Stimulated activated naive CD8-positive, alpha-beta T cell treated with anti-CD3 and anti-CD28 coated beads, Interleukin-15, amount 100 ng/mL, for 72 hours (primary cell): ENCODE results near the gene MYO5B.

Source experiments
- ATAC-seq: fragments of 150-1000 bp; cut with Tn5 transposase; 2 replicates; pipeline ENCODE4 v1.10.0; 2021; ENCODE audit warnings: mild to moderate bottlenecking, moderate library complexity
- DNase-seq, 2 donors: peaks; one replicate each; pipeline ENCODE4 v3.0.0; 2021 to 2022
- H3K27ac Mint-ChIP-seq, 2 donors: one replicate each; pipeline ENCODE4 v1.8.0; 2022; ENCODE audit warnings: mild to moderate bottlenecking in 2 of 2, mixed read lengths in 2 of 2, moderate library complexity in 2 of 2
- H3K27me3 Mint-ChIP-seq: one replicate; pipeline ENCODE4 v1.8.0; 2022; ENCODE audit warnings: mixed read lengths
- H3K4me1 Mint-ChIP-seq: one replicate; pipeline ENCODE4 v1.8.0; 2022; ENCODE audit warnings: mild to moderate bottlenecking, mixed read lengths
- H3K4me3 Mint-ChIP-seq, 2 donors: one replicate each; pipeline ENCODE4 v1.8.0; 2022; ENCODE audit warnings: mild to moderate bottlenecking in 2 of 2, mixed read lengths in 2 of 2, moderate library complexity in 1 of 2
- H3K9me3 Mint-ChIP-seq, 2 donors: one replicate each; pipeline ENCODE4 v1.8.0; 2022; ENCODE audit warnings: mixed read lengths in 2 of 2

The MYO5B gene

DNA sequence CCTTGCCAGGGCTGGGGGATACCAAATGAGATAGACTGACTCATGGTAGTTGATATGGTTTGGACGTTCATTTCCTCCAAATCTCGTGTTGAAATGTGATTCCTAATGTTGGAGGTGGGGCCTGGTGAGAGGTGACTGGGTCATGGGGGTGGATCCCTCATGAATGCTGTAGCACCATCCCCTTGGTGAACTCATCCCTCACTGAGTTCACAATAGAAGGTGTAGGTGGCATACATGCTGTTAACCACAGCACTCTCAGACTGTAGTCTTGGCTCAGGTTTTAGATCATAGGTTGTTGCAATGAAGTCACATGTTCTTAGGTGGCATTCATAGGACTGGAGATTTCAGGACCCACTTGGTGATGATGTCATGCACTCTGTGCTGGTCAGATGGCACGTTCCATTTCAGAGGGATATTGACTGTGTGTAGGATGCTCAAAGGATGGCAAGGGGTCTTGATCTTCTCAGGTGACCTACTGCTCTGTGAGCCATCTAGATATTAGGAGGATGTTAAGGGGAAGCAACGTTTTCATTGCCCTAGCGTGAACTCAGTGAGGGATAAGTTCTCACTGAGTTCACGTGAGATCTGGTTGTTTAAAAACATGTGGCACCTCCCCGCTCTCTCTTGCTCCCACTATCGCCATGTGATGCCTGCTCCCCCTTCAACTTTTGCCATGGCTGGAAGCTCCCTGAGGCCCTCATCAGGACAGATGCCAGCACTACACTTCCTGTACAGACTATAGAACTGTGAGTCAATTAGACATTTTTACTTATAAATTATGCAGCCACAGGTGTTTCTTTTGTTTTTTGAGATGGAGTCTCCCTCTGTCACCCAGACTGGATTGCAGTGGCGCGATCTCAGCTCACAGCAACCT lies 307.8 kb downstream of the MYO5B start:
- no peak overlapping the region for H3K27ac Mint-ChIP-seq
- H3K9me3 Mint-ChIP-seq = no peaks in the 10 kb centered on the region
- H3K27me3 Mint-ChIP-seq = peaks cover 9% of the 10 kb centered on the region
- H3K4me3 Mint-ChIP-seq = no peak overlapping the region
- ATAC-seq (no peak), DNase-seq (no peak)
- no peaks in the 10 kb centered on the region for H3K4me1 Mint-ChIP-seq

DNA sequence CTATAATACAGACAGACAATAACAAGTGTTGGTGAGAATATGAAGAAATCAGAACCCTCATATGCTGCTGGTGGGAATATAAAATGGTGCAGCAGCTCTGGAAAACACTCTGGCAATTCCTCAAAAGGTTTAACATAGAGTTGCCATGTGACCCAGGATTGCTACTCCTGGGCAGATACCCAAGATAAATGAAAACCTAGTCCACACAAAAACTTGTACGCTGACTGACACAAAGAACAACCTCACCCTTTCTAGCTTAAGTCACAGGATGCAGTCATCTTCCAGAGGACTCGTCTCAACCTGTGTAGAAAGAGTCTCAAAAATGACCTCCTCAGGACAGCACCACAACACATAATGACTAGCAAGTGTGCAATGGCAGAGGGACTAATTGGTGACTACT lies 310.0 kb downstream of the MYO5B start:
- peaks cover 0 to 3% of the 10 kb centered on the region in 2 donors for H3K9me3 Mint-ChIP-seq
- H3K4me3 Mint-ChIP-seq = no peak overlapping the region
- ATAC-seq (no peak), DNase-seq (no peak)
- H3K27ac Mint-ChIP-seq = no peak overlapping the region
- H3K27me3 Mint-ChIP-seq = peaks cover 3% of the 10 kb centered on the region
- no peaks in the 10 kb centered on the region for H3K4me1 Mint-ChIP-seq

DNA sequence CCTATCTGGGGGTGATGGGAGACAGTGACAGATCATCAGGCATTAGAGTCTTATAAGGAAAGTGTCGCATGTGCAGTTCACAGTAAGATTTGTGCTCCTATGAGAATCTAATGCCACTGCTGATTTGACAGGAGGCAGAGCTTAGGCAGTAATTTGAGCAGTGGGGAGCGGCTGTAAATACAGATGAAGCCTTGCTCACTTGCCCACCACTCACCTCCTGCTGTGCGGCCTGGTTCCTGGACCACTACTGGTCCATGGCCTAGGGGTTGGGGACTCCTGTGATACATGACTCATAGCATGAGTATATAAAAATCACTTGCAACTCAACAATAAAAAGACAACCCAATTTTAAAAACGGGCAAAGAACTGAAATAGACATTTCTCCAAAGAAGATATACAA lies 310.5 kb downstream of the MYO5B start:
- Mint-ChIP-seq H3K27ac (no peak overlapping the region), H3K4me1 (no peaks in the 10 kb centered on the region), H3K27me3 (peaks cover 8% of the 10 kb centered on the region), H3K4me3 (no peak overlapping the region), H3K9me3 (peaks cover 0 to 3% of the 10 kb centered on the region in 2 donors)
- DNase-seq = no peak
- ATAC-seq = no peak

DNA sequence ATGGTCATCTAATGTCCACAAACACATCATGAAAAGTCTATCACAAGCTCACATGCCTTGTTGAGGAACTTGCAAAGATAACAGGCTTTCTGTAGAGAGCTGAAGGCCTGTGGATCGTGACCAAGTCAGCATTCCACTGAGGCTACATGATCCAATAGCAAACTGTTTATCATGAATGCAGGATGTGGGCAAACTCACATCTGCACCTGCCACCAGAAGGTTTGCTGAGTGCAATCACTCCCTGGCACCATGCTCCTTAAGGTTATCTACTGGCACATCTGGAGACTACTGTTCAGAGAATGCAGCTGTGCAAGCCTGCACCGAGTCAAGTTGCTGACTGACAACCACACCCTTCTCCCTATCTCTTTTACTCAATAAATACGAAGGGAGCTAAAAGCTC lies 314.3 kb downstream of the MYO5B start:
- H3K4me1 Mint-ChIP-seq = no peaks in the 10 kb centered on the region
- no peak for DNase-seq
- no peak overlapping the region for H3K27ac Mint-ChIP-seq
- no peak overlapping the region for H3K4me3 Mint-ChIP-seq
- no peak for ATAC-seq
- peaks cover 26% of the 10 kb centered on the region for H3K27me3 Mint-ChIP-seq
- peaks cover 0 to 3% of the 10 kb centered on the region in 2 donors for H3K9me3 Mint-ChIP-seq

DNA sequence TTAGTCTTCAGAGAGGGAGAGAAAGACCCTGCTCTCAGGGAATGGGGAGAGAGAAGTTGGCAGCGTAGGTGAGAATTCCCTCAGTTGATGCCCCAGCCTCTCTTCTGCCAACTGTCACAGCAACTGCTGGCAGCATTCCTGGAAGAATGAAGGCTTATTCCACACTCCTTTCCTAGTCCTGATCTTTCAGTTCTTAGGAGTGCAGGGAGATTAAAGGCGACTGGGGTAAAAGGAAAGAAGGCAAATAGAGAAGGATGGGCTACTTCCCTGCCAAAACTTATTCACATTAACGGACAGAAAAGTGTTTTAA lies 315.7 kb downstream of the MYO5B start:
- Mint-ChIP-seq H3K27ac (no peak overlapping the region), H3K9me3 (peaks cover 0 to 3% of the 10 kb centered on the region in 2 donors), H3K4me3 (no peak overlapping the region), H3K4me1 (peaks cover 4% of the 10 kb centered on the region), H3K27me3 (peaks cover 30% of the 10 kb centered on the region)
- DNase-seq (no peak), ATAC-seq (no peak)

DNA sequence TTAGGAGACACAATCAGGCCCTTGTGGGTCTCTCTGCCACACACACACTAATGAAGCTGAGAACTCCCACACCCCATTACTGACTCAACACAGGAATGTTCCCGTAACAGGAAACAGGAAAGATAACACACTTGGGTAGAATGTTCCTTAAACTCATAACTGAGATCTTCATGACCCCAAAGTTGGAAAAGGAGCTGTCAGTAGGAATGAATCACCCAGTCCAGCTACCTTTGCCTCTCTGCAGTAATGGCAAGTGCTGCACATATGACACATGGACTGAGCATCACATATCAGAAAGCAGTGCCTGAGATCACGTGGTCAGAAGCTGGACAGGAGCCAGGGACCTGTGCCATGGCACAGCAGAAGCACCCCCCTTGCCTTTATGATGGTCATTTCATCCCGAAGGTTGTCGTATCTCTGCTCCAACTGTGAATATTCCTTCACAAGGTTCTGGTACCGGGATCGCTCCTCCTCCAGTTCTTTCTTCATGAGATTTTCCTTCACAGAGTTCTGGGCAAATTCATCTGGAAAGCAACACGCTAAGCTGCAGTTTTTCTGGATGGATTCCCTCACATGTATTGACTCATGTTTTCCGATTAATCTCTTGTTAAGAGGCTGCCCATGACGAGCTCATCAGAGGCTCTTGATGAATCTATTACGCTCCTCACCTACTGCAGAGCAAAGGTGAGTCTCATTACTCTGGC lies 316.2 kb downstream of the MYO5B start:
- ATAC-seq = no peak
- Mint-ChIP-seq H3K27me3 (peaks cover 30% of the 10 kb centered on the region), H3K9me3 (peaks cover 0 to 3% of the 10 kb centered on the region in 2 donors), H3K27ac (no peak overlapping the region), H3K4me3 (no peak overlapping the region), H3K4me1 (peaks cover 8% of the 10 kb centered on the region)
- DNase-seq = no peak

DNA sequence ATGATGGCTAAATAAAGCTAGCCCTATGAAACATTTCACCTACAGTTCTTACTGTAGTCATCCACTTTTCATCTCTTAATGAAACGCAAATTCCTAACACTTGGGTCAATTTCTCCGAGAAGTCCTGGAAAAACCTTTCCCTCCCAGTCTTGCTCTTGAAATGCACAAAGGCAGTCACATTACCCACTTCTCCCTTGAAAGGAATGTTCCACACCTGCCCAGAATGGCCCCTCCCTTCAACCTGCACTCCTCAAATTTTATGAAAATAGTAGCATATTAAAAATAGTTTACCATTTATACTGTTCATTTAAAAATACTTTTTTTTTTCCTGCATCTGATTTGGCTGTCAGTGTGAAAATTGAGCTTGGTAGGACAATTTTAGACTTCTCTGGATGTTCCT lies 316.9 kb downstream of the MYO5B start:
- no peak overlapping the region for H3K4me3 Mint-ChIP-seq
- H3K27ac Mint-ChIP-seq = no peak overlapping the region
- peaks cover 8% of the 10 kb centered on the region for H3K4me1 Mint-ChIP-seq
- no peak for ATAC-seq
- no peak for DNase-seq
- peaks cover 30% of the 10 kb centered on the region for H3K27me3 Mint-ChIP-seq
- peaks cover 0 to 3% of the 10 kb centered on the region in 2 donors for H3K9me3 Mint-ChIP-seq

DNA sequence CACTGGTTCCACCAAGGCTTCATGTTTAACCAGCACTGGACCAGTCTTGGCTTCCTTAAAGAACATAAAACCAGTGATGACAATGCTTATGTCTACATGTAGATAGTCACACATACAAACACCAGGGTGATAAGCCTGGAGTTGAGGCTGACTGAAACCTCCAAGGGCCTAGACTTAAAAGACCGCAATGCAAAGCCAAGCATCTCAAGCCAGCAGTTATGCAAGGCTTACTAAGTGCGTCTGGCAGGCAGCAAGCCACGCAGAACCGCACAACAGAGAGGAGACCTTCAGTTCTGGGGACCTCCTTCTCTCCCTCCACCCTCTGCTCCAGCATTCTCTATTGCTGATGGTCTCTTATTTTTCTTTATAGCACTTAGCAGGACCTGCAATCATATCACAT lies 318.4 kb downstream of the MYO5B start:
- peaks cover 8% of the 10 kb centered on the region for H3K4me1 Mint-ChIP-seq
- no peak overlapping the region for H3K4me3 Mint-ChIP-seq
- DNase-seq = no peak
- no peak for ATAC-seq
- H3K9me3 Mint-ChIP-seq = peaks cover 0 to 3% of the 10 kb centered on the region in 2 donors
- H3K27me3 Mint-ChIP-seq = peaks cover 30% of the 10 kb centered on the region
- no peak overlapping the region for H3K27ac Mint-ChIP-seq

DNA sequence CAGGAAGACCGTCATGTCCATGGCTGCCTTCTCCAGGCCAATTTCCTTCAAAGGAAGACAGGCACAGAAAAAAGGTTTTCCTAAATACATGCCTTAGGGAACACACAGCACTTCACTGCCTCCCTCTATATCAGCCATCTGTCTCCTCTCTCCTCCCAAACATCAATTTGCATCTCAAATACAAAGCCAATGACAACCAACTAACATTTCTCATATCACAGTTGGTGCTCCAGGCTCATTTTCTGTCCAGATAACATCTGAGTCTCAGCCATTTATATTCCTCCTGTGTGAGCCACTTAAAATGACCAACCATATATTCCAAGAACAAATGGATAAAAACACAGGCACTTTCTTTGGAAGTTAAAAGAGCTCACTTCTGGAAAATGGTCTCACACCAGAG lies 319.2 kb downstream of the MYO5B start:
- Mint-ChIP-seq H3K4me1 (peaks cover 8% of the 10 kb centered on the region), H3K9me3 (no peaks in the 10 kb centered on the region), H3K27ac (no peak overlapping the region), H3K4me3 (no peak overlapping the region), H3K27me3 (peaks cover 30% of the 10 kb centered on the region)
- DNase-seq (no peak), ATAC-seq (no peak)

DNA sequence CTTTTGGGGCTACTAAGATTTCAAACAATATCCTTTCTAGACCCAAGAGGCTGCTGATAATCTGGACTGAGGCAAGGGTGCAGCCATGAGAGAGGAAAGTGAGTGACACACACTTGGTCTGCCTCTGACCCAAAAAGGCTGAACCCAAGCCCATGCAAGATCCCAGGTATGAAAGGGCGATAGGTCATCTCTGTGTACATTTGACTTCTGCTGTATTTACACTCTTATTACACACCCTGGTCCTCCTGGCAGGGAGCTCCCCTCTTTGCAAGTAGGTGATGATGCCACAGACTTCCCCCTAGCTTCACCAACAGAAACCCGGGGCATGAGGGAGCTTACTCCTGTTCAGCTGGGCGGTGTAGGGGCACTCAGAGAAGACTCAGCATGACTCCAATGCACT lies 319.8 kb downstream of the MYO5B start:
- Mint-ChIP-seq H3K4me1 (peaks cover 8% of the 10 kb centered on the region), H3K9me3 (no peaks in the 10 kb centered on the region), H3K27ac (no peak overlapping the region), H3K27me3 (peaks cover 28% of the 10 kb centered on the region), H3K4me3 (no peak overlapping the region)
- DNase-seq = no peak
- ATAC-seq = no peak

DNA sequence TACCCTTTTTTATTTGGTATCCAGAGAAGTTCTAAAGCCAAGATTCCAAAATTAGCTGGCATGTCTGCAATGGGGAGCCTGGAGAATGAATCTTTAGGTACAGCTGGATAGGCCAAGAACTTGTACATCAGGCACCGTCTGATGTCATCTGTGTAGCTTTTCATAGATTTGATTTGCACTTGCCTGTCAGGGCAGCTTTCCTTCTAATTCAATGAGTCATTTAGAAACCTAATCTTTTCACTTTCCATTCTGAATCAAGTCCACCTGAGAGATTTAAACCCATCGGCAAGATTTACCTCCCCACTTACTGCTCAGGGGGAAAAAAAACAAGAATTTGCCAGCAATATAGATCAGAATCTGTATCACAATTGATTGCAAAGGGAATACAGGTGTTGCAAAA lies 320.7 kb downstream of the MYO5B start:
- Mint-ChIP-seq H3K4me1 (peaks cover 8% of the 10 kb centered on the region), H3K27me3 (peaks cover 19% of the 10 kb centered on the region), H3K9me3 (no peaks in the 10 kb centered on the region), H3K27ac (no peak overlapping the region), H3K4me3 (no peak overlapping the region)
- ATAC-seq = peak; percentile 69
- no peak for DNase-seq

DNA sequence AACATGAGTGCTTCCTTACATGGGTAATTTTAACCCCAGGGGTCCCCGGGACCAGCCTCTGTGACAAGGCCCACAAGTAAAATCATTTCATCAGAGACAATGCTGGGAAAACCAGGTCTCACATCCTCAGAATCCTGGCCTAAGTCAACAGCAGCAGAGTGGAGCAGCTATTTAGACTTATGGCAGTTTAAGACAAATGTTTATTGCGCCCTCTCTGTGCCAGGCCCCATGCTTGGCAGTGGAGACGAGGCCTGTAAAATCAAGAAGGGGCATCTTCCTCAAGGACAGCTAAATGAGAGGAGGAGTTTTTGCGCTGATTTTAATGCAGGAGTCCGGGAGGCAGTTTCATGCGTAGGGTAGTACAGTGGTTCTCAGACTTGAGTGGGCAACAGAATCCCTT lies 325.6 kb downstream of the MYO5B start:
- ATAC-seq (no peak), DNase-seq (no peak)
- Mint-ChIP-seq H3K27me3 (no peaks in the 10 kb centered on the region), H3K9me3 (no peaks in the 10 kb centered on the region), H3K4me1 (peaks cover 5% of the 10 kb centered on the region), H3K4me3 (no peak overlapping the region), H3K27ac (no peak overlapping the region)

DNA sequence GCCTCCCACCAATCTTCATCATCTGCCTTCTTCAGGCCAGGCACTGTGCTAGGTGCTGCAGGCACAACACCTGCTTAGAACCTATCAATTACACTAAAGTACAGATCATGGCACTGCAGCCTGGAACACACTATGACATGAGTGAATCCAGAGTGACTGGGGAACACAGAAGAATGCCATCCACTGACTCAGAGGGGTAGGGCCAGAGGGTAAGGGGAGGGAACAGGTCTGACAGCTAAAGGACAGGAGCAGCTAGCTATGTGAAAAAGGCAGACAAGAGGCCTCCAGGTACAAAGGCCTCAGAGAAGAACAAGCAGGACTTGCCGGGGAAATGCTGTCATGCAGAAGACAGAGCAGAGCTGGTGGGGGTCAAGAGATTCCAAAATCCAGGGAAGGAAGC lies 328.3 kb downstream of the MYO5B start:
- H3K4me3 Mint-ChIP-seq = no peak overlapping the region
- H3K4me1 Mint-ChIP-seq = no peaks in the 10 kb centered on the region
- H3K27ac Mint-ChIP-seq = no peak overlapping the region

DNA sequence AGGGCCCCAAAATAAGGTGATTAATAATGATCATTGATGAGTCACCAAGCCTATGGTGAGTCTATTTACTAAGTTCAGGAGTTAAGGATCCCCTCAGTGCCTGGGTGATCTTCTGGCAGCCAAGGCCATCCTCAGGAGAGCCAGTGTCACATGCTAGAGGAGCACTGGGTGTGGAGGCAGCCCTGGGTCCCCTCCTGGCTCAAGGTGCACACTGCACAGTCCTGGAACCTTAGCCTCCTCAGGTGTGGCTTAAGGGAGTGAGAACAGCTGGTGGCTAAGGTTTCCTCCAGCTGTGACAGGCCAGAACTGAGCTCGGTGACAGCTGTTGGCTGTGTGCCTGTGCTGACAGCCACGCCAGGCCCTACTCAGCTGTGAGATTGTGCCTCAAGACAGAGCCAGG lies 329.5 kb downstream of the MYO5B start:
- ATAC-seq = peak; percentile 49
- no peak overlapping the region for H3K27ac Mint-ChIP-seq
- H3K27me3 Mint-ChIP-seq = no peaks in the 10 kb centered on the region
- no peak for DNase-seq
- no peak overlapping the region for H3K4me3 Mint-ChIP-seq
- no peaks in the 10 kb centered on the region for H3K9me3 Mint-ChIP-seq
- no peaks in the 10 kb centered on the region for H3K4me1 Mint-ChIP-seq

More for the DNA sequence above, 328.3 kb downstream of the MYO5B start:
- ATAC-seq (no peak), DNase-seq (no peak)
- Mint-ChIP-seq H3K9me3 (no peaks in the 10 kb centered on the region), H3K27me3 (no peaks in the 10 kb centered on the region)

DNA sequence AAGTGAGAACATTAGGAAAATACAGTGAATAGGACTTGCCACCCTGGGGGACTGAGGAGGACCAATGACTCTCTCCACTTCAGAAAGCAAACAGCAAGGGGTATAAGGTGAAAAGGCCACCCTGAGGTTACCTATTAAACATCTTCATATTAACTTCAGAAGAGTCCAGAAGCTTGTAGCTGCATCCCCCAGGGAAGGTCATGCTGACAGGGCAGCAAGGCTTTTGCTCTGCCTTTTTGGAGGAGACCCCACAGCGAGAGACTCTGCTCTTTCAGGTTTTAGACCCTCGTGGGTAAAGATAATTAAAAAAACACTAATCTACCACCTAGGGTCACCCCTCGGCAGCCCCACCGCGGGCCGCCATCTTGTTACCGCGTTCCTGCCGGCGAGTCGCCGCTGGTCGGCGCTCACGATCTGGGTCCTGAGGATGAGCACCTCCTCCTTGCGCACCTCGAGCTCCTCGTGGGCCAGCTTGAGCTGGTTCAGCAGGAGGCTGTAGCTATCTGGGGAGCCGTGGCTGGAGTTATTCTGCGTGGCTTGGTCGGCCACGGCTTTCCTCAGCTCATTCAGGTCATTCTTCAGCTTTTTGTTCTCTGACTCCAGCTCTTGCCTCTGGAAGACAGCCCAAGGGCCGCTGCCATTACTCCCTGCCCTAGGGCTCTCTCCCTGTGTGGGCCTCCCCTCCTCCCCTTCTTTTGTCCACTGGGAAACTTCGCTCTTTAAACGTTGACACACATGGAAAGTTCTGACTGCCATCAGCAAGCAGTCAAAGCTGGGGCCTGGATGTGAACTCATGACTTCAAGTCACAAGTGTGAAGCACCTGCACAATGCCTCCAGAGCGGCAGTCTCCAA lies 331.0 kb downstream of the MYO5B start:
- no peak overlapping the region for H3K4me3 Mint-ChIP-seq
- no peaks in the 10 kb centered on the region for H3K4me1 Mint-ChIP-seq
- no peak overlapping the region for H3K27ac Mint-ChIP-seq
- DNase-seq (no peak), ATAC-seq (peak; percentile 23)
- H3K9me3 Mint-ChIP-seq = no peaks in the 10 kb centered on the region
- H3K27me3 Mint-ChIP-seq = no peaks in the 10 kb centered on the region
